AG04449 (cell line): Measurements from ENCODE around the gene ZNF518A.

Experiments
- CTCF ChIA-PET: fragments of 350-600 bp; formaldehyde crosslinking; extraction: SDS; loops from one replicate; lab custom pipeline; 2021; ENCODE audit warnings: antibody characterized with exemption; lab: Yijun Ruan, JAX
- POLR2A ChIA-PET: fragments of 400-600, 350-600 bp; formaldehyde crosslinking; extraction: SDS; loops from one replicate; lab custom pipeline; 2020; ENCODE audit warnings: antibody characterized with exemption, inconsistent platforms; lab: Yijun Ruan, JAX
- DNase-seq: peaks from one replicate; pipeline ENCODE4 v3.0.0-alpha.2; 2010; ENCODE audit warnings: low read depth, low spot score
- H3K4me3 ChIP-seq: 2 replicates; pipeline ENCODE4 v1.5.1; 2011; ENCODE audit warnings: low read depth, mild to moderate bottlenecking, control low read depth, low read length
- CTCF ChIP-seq: IDR thresholded peaks from one replicate; pipeline ENCODE4 v1.5.1; 2011; ENCODE audit warnings: mild to moderate bottlenecking, moderate library complexity, low read length, control low read depth, inconsistent platforms; ENCODE audit not compliant: insufficient read depth; ENCODE audit errors: missing control alignments

The ZNF518A gene

GRCh38 chr10:96137567-96137966 lies 7.5 kb downstream of the ZNF518A start:
- TF ChIP-seq CTCF, result no peak
- no peak for DNase-seq
- no peak overlapping the region for H3K4me3 ChIP-seq
- ChIA-PET POLR2A (no interaction called here), CTCF (no interaction called here)

GRCh38 chr10:96138102-96138501 lies 8.0 kb downstream of the ZNF518A start:
- TF ChIP-seq CTCF, result no peak
- ChIA-PET CTCF (no interaction called here), POLR2A (interaction anchor here (0.6 kb wide), 1 partner anchor 8 kb away, joined by 3 read pairs; no protein-coding TSS in a partner anchor)
- H3K4me3 ChIP-seq, result no peak overlapping the region
- DNase-seq, result no peak

- no peak for TF ChIP-seq CTCF
- ChIA-PET CTCF (no interaction called here), POLR2A (no interaction called here)
- no peak overlapping the region for H3K4me3 ChIP-seq
- no peak for DNase-seq
These were observed 22.3 kb downstream of the ZNF518A start for GRCh38 chr10:96152437-96152836.

GRCh38 chr10:96153070-96153469 lies 23.0 kb downstream of the ZNF518A start:
- TF ChIP-seq CTCF, result no peak
- ChIA-PET POLR2A (no interaction called here), CTCF (no interaction called here)
- no peak for DNase-seq
- no peak overlapping the region for H3K4me3 ChIP-seq

DNA sequence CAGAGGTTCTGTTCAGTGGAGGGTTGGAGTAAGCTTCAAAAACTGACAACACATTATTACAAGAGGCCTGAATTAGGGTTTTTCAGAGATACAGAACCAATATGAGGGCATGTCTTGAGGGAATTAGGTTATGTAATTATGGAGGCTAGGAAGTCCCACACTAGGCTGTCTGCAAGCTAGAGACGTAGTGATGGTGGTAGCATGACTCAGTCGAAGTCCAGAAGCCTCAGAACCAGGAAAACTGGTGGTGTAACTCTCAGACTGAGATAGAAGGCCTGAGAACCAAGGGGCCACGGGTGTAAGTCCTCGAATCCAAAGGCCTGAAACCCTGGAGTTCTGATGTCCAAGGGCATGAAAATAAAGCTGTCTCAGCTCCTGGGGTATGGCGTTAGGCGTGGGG lies 35.6 kb downstream of the ZNF518A start:
- TF ChIP-seq CTCF, result no peak
- POLR2A ChIA-PET, result no interaction called here
- CTCF ChIA-PET, result no interaction called here
- H3K4me3 ChIP-seq, result no peak overlapping the region
- no peak for DNase-seq

DNA sequence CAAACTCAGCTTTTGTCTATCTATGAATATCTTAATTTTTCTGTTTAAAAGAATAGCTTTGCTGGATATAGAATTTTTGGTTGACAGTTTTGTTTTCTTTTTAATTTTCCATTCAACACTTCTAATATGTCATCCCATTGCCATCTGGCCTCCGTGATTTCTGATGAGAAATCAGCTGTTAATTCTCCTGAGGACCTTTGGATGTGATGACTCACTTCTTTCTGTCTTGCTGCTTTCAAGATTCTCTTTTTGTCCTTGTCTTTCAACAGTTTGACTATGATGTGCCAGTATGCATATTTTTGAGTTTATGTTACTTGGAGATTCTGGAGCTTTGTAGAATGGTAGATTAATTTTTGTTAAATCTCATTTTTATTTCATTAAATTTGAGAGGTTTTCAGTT lies 38.4 kb downstream of the ZNF518A start:
- DNase-seq, result no peak
- no peak for TF ChIP-seq CTCF
- no peak overlapping the region for H3K4me3 ChIP-seq
- POLR2A ChIA-PET, result no interaction called here
- CTCF ChIA-PET, result no interaction called here
